Neural progenitor cell (in vitro differentiated cells): ENCODE data around the gene ERBB4.

Experiments used
- EZH2 ChIP-seq: fragments of 200-600 bp; sonication (generic); IDR thresholded peaks from 2 replicates; pipeline ENCODE4 v1.6.1; 2017; ENCODE audit warnings: antibody characterized with exemption, mild to moderate bottlenecking, moderate library complexity
- EZH2phosphoT487 ChIP-seq: fragments of 200-600 bp; sonication (generic); IDR thresholded peaks from 2 replicates; pipeline ENCODE4 v1.6.1; 2017; ENCODE audit warnings: antibody characterized with exemption
- TF ChIP-seq, protein P1 (sequence below): fragments of 200-600 bp; sonication (generic); IDR thresholded peaks from 2 replicates; pipeline ENCODE4 v1.5.1; 2017; ENCODE audit warnings: antibody characterized with exemption, mild to moderate bottlenecking

- TF ChIP-seq, protein P1, sequence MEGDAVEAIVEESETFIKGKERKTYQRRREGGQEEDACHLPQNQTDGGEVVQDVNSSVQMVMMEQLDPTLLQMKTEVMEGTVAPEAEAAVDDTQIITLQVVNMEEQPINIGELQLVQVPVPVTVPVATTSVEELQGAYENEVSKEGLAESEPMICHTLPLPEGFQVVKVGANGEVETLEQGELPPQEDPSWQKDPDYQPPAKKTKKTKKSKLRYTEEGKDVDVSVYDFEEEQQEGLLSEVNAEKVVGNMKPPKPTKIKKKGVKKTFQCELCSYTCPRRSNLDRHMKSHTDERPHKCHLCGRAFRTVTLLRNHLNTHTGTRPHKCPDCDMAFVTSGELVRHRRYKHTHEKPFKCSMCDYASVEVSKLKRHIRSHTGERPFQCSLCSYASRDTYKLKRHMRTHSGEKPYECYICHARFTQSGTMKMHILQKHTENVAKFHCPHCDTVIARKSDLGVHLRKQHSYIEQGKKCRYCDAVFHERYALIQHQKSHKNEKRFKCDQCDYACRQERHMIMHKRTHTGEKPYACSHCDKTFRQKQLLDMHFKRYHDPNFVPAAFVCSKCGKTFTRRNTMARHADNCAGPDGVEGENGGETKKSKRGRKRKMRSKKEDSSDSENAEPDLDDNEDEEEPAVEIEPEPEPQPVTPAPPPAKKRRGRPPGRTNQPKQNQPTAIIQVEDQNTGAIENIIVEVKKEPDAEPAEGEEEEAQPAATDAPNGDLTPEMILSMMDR, result no peak
- no peak for TF ChIP-seq EZH2
- TF ChIP-seq EZH2phosphoT487, result no peak
These were observed 344.8 kb downstream of the ERBB4 start for GRCh38 chr2:212193803-212194202.
